Breast epithelium (tissue), 4 donors: ENCODE results near the gene PARP16. TPM values are rescaled to one million over a fixed set of nuclear protein-coding genes. Genes with fewer than 3 reads are reported as not detected.

Experiments used
- DNase-seq, 2 donors: peaks; one replicate each; pipeline ENCODE4 v3.0.0-alpha.2; 2019; ENCODE audit warnings: low spot score in 2 of 2
- H3K27ac ChIP-seq, 2 donors: fragments of 200-600 bp; sonication (generic) in 1 of 2; one replicate each; pipeline ENCODE4 v1.5.1; 2016 to 2019; ENCODE audit warnings: mild to moderate bottlenecking in 1 of 2
- H3K27me3 ChIP-seq, 2 donors: fragments of 200-600 bp; sonication (generic) in 1 of 2; one replicate each; pipeline versions ENCODE4 v1.5.1 to v1.6.0; 2017 to 2019; ENCODE audit warnings: control low read depth in 1 of 2, mild to moderate bottlenecking in 1 of 2
- H3K36me3 ChIP-seq: fragments of 200-600 bp; one replicate; pipeline ENCODE4 v1.5.1; 2019
- H3K4me1 ChIP-seq, 2 donors: fragments of 200-600 bp; sonication (generic); one replicate each; pipeline ENCODE4 v1.5.1; 2016 to 2019; ENCODE audit warnings: control low read depth in 1 of 2
- H3K4me3 ChIP-seq, 3 donors: fragments of 200-600 bp; sonication (generic); 1 replicate in 2 of 3; 2 replicates in 1 of 3; pipeline ENCODE4 v1.5.1; 2016 to 2019; ENCODE audit warnings: mild to moderate bottlenecking in 3 of 3, moderate library complexity in 2 of 3
- H3K9me3 ChIP-seq, 2 donors: fragments of 200-600 bp; sonication (generic) in 1 of 2; one replicate each; pipeline ENCODE4 v1.5.1; 2016 to 2019; ENCODE audit warnings: control low read depth in 1 of 2
- CTCF ChIP-seq, 3 donors: fragments of 450-650 bp; IDR thresholded peaks; one replicate each; pipeline ENCODE4 v1.5.1; 2016 to 2017; ENCODE audit warnings: antibody characterized with exemption in 3 of 3, mild to moderate bottlenecking in 3 of 3, moderate library complexity in 3 of 3
- POLR2A ChIP-seq: fragments of 450-650 bp; IDR thresholded peaks from one replicate; pipeline ENCODE4 v1.6.1; 2016; ENCODE audit warnings: antibody characterized with exemption, mild to moderate bottlenecking, moderate library complexity
- POLR2AphosphoS5 ChIP-seq, 3 donors: sonication (generic); formaldehyde crosslinking; IDR thresholded peaks; one replicate each; pipeline ENCODE4 v1.6.1; 2017; ENCODE audit warnings: antibody characterized with exemption in 3 of 3
- intact Hi-C: fragments of 100-400 bp; cut with DNase I; formaldehyde crosslinking; loops from one replicate; pipeline ENCODE4 v1.15.1; 2023; ENCODE audit warnings: low total_unique reads
- total RNA-seq, 3 donors: library from RNA; depleted of rRNA; stranded (reverse); fragments of >200 nt; gene quantifications; one replicate each; pipeline ENCODE4 v1.1.0, GENCODE V29; 2016

The PARP16 gene
- total RNA-seq, 3 donors from 2014 or later: 8.5 to 14.9 (median 10.6) TPM

- TF ChIP-seq POLR2A (no peak), POLR2AphosphoS5 (IDR thresholded peaks at IDR 0.05) (no peak), CTCF (IDR thresholded peaks at IDR 0.05) (no peak)
- no peak for DNase-seq
- H3K27me3 ChIP-seq: no peaks in the 10 kb centered on the region
- no peaks in the 10 kb centered on the region for H3K9me3 ChIP-seq
- H3K36me3 ChIP-seq: no peaks in the 10 kb centered on the region
- H3K4me3 ChIP-seq: no peak overlapping the region
- no peaks in the 10 kb centered on the region for H3K4me1 ChIP-seq
- H3K27ac ChIP-seq: no peak overlapping the region
- intact Hi-C loops: no loop called here
These were observed 25.8 kb upstream of the PARP16 start for GRCh38 chr15:65312400-65312916.

GRCh38 chr15:65311760-65312159, 25.1 kb upstream of the PARP16 start:
- intact Hi-C loops: no loop called here
- no peaks in the 10 kb centered on the region for H3K4me1 ChIP-seq
- TF ChIP-seq POLR2A (no peak), CTCF (IDR thresholded peaks at IDR 0.05) (no peak), POLR2AphosphoS5 (IDR thresholded peaks at IDR 0.05) (no peak)
- H3K4me3 ChIP-seq: no peak overlapping the region
- H3K27me3 ChIP-seq: no peaks in the 10 kb centered on the region
- H3K9me3 ChIP-seq: no peaks in the 10 kb centered on the region
- no peak overlapping the region for H3K27ac ChIP-seq
- no peaks in the 10 kb centered on the region for H3K36me3 ChIP-seq
- no peak for DNase-seq

GRCh38 chr15:65310431-65311137, 23.9 kb upstream of the PARP16 start:
- Histone ChIP-seq H3K27me3 (no peaks in the 10 kb centered on the region), H3K27ac (no peak overlapping the region), H3K4me3 (no peak overlapping the region), H3K4me1 (no peaks in the 10 kb centered on the region), H3K36me3 (no peaks in the 10 kb centered on the region), H3K9me3 (no peaks in the 10 kb centered on the region)
- intact Hi-C loops: no loop called here
- TF ChIP-seq POLR2AphosphoS5 (IDR thresholded peaks at IDR 0.05) (no peak), POLR2A (no peak), CTCF (IDR thresholded peaks at IDR 0.05) (no peak)
- no peak for DNase-seq

GRCh38 chr15:65309882-65310418, 23.3 kb upstream of the PARP16 start:
- no peak overlapping the region for H3K27ac ChIP-seq
- H3K4me3 ChIP-seq: no peak overlapping the region
- intact Hi-C loops: no loop called here
- H3K9me3 ChIP-seq: no peaks in the 10 kb centered on the region
- no peak for DNase-seq
- H3K36me3 ChIP-seq: no peaks in the 10 kb centered on the region
- no peaks in the 10 kb centered on the region for H3K4me1 ChIP-seq
- no peak for TF ChIP-seq POLR2A
- TF ChIP-seq CTCF (IDR thresholded peaks at IDR 0.05): no peak
- no peak for TF ChIP-seq POLR2AphosphoS5 (IDR thresholded peaks at IDR 0.05)
- no peaks in the 10 kb centered on the region for H3K27me3 ChIP-seq

- no peak for DNase-seq
- H3K4me3 ChIP-seq: no peak overlapping the region
- intact Hi-C loops: no loop called here
- H3K27me3 ChIP-seq: no peaks in the 10 kb centered on the region
- H3K9me3 ChIP-seq: no peaks in the 10 kb centered on the region
- H3K27ac ChIP-seq: no peak overlapping the region
- H3K4me1 ChIP-seq: no peaks in the 10 kb centered on the region
- TF ChIP-seq POLR2A (no peak), POLR2AphosphoS5 (IDR thresholded peaks at IDR 0.05) (no peak), CTCF (IDR thresholded peaks at IDR 0.05) (no peak)
- H3K36me3 ChIP-seq: no peaks in the 10 kb centered on the region
These were observed 21.3 kb upstream of the PARP16 start for GRCh38 chr15:65307978-65308377.
